Fibroblast of peridontal ligament (primary cell): ENCODE results near the gene DNAJC1.
"Not testable (repeated sequence)": the region's sequence is repeated elsewhere in the genome, so short reads cannot be mapped to it uniquely, and the experiment has no call there.

ENCODE experiments used
- DNase-seq: peaks from one replicate; pipeline ENCODE4 v3.0.0-alpha.2; 2010; ENCODE audit errors: extremely low read depth

Gene DNAJC1

DNA sequence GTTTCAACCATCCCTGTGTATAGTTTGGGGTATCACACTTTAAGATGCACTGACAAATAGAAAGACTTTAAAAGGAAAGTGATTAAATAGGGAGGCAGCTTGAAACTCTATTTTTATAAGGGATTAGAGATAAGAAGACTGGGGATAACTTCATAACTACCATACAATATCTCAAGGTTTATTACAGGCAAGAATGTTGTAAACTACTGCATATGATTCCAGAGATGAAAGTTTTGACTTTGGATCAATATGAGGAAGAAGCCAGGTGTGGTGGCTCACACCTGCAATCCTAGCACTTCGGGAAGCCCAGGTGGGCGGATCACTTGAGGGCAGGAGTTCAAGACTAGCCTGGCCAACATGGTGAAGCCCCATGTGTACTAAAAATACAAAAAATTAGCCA, 96.1 kb downstream of the DNAJC1 start:
- DNase-seq: no peak

DNA sequence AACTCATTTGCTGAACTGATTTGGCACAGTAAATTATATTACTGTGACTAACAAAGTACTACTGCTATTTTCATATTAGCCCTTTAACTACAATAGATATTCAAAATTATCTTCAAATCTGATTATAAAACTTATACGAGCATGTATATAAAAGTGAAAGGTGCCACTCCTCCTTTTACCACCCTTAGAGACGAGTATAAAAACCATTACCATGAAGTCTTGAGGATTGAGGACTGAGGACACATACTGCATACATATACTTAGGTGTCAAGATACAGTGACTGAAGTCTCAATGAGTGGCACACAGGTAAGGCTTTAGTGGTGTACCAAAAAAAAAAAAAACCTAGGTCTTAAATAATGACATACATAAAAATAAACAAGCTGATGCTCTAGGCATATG, 98.6 kb downstream of the DNAJC1 start:
- no peak for DNase-seq

DNA sequence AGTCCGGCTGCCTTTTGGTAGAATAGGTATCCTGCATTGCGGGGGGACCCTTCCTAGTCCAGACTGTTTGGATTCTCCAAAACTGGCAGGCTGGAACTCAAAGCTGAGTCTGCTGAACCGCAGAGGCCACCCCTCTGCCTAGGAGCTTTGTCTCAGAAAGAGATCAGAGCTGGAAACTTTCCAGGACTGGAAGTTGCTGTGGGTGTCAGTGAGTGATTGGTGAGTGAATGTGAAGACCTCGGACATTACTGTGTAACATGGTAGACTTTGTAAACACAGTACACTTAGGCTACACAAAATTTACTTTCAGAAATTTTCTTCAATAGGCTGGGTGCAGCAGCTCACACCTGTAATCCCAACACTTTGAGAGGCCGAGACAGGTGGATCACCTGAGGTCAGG, 103.8 kb downstream of the DNAJC1 start:
- no peak for DNase-seq

DNA sequence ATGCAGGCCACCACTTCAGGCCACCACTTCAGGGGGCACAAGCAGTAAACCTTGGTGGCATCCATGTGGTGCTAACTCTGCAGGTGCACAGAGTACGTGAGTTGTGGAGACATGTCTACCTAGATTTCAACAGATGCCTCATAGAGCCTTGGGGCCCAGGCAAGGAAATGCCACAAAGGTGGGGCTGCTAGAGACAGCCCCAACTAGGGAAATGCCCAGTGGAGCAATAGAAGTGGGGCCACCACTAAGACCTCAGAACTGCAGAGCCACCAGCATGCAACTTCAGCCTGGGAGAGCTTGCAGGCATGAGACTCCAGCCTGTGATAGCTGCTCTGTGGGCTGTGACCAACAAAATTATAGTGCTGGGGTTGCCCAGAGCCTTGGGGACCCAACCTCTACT, 107.6 kb downstream of the DNAJC1 start:
- no peak for DNase-seq

DNA sequence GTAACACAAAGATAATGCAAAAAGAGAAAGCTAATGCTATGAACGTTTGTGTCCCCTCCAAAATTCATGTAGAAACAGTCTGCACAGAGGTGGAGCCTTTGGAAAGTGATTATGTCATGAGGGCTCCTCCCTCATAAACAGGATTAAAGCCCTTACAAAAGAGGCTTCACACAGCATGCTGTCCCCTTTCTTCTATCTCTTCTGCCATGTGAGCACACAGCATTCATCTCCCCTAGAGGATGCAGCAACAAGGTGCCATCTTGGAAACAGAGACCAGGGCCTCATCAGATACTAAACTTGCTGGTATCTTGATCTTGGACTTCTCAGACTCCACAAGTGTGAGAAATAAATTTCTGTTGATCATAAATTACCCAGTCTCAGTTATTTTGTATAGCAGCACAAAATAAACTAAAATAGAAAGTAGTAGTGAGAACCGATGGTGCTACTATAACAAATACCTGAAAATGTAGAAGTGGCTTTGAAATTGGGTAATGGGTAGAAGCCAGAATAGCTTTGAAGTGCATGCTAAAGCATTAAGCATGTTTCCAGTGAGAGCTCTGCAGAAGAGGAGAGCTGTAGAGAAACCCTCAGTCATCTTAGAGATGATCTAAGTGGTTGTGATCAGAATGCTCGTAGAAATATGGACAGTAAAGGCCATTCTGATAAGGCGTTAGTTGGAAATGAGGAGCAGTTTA, 108.7 kb downstream of the DNAJC1 start:
- DNase-seq: no peak

DNA sequence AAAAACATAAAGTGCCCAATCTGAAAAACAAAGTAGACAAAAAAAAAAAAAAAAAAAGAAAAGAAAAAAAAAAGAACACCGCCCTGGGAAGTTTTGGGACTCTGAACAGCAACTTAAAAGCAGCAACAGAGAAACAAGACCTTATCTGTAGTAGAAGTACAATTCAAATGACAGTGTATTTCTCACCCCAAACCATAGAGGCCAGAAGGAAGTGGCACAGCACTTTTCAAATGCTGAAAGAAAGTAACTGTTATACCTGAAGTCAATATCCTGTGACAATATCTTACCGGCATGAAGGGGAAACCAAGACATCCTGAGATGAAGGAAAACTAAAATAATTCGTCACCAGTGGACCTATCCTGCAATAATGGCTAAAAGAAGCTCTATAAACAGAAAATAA, 112.1 kb downstream of the DNAJC1 start:
- DNase-seq: no peak

DNA sequence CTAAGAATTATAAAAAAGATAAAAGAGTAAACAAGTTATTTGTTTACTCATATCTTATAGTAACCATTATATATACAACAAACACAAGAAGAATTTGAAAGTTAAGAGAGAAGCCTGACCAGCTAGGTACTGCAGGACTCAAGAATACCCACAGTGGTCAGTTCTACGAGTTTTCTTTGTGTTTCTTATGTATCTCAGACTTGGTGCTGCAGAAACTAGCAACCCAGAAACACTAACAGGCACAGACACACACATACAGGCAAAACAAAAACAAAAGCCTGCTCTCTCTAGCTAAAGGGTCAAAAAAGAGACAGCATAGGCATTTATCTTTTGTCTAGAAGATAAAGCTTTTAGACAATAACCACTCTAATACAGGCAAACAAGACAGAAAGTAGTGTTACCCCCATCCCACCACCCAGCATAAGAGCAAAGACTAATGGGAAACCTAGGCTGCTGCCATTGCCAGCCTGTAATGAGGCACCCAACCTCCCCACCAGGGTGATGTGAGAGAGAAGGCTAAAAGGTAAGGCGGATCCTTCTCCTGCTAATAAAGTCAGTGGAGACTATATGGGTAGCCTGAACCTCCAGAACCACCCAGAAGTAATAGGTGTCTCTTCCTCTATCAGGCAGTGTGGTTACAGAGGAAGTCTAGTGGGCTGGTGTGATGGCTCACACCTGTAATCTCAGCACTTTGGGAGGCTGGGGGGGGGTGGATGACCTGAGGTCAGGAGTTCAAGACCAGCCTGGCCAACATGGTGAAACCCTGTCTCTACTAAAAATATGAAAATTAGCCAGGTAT, 113.9 kb downstream of the DNAJC1 start:
- no peak for DNase-seq

DNA sequence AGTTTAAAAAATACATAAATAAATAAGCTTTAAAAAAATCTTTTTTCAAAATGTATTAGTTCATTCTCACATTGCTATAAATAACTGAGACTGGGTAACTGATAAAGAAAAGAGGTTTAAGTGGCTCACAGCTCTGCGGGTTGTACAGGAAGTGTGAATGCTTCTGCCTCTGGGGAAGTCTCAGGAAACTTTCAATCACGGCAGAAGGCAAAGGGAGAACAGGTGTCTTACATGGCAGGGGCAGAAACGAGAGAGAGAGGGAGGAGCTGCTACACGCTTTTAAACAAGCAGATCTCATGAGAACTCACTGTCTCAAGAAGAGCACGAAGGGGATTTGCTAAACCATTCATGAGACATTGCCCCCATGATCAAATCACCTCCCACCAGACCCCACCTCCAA, 114.6 kb downstream of the DNAJC1 start:
- DNase-seq: no peak

DNA sequence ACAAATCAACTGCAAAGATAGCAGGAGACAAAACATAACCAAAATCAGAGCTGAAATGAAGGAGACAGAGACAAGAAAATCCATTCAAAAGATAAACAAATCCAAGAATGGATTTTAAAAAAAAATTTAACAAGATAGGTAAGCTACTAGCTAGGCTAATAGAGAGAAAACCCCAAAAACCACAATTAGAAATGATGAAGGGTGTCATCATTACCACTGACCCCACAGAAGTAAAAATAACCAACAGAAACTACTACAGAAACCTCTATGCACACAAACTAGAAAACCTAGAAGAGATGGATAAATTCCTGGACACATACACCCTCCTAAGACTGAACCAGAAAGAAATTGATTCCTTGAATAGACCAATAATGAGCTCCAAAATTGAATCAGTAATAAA, 117.6 kb downstream of the DNAJC1 start:
- no peak for DNase-seq

DNA sequence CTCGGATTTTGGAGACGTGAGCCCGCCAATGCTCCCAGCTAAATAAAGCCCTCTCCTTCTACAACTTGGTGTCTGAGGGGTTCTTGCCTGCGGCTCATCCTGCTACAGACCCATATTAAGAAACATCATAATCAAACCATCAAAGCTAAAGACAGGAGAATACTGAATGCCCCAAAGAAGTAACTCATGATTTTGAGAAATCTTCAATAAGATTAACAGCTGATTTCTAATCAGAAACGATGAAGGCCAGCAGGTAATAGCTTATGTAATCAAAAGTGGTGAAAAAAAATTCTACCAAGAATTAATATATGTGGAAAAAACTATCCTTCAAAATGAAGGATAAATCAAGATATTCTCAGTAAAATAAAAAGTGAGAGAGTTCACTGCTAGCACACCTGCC, 130.3 kb downstream of the DNAJC1 start:
- no peak for DNase-seq

DNA sequence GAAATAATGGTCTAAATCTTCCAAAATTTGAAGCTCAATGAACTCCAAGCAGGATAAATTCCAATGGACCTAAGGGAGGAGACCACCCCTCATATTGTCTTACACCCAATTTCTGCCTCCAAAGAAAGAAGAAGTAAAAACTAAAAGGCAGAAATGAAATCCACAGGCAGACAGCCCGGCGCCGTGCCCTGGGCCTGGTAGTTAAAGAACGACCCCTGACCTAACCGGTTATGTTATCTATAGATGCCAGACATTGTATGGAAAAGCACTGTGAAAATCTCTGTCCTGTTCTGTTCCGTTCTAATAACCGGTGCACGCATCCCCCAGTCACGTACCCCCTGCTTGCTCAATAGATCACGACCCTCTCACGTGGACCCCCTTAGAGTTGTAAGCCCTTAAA, 130.8 kb downstream of the DNAJC1 start:
- not testable (repeated sequence) for DNase-seq

DNA sequence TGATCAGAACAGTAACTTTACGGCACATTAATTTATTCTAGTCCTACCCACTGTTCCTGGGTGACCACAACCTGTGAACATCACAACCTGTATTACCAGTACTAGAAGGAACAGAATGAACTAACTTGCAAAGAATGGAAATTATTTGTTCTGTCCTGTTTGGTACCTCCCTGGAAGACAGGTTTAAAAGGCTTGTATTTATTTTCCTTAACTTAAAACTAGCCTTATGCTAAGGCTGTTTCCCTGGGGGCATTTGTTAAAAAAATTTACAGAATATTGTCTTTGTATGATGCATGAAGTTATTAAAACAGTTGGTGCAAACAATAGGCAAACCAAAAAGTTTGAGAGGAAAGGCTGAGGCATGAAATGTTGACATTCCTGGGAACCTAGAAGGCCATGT, 132.7 kb downstream of the DNAJC1 start:
- no peak for DNase-seq

DNA sequence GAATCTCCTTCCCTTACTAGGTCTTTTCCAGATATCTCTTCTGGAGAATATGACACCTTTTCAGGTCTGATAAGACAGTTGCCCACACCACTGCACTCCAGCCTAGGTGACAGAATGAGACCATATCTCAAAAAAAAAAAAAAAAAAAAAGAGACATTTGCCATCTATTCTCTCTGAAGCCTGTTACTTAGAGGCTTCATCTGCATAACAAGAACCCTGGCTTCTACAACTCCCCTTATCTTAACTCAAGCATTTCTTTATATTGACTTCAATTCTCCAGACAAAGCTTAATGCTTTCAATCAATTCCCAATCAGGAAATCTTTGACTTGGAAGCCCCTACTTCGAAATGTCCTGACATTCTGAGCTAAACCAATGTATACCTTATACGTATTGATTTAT, 134.4 kb downstream of the DNAJC1 start:
- DNase-seq: not testable (repeated sequence)

DNA sequence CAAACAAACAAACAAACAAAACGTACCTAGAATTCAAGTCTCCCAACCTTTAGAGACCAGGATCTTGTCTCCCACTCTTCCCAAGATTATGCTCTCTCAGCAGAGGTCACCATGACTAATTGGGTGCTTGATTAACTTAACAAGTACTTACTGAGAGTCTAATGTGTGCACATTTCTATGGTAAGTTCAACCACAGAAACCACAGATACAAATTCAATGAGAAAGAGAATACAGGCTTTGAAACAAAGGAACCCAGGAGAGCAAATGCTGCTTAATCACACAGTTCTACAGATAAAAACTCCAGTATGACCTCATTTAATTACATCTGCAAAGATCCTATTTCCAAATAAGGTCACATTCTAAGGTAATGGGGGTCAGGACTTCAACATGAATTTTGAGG, 142.8 kb downstream of the DNAJC1 start:
- no peak for DNase-seq

DNA sequence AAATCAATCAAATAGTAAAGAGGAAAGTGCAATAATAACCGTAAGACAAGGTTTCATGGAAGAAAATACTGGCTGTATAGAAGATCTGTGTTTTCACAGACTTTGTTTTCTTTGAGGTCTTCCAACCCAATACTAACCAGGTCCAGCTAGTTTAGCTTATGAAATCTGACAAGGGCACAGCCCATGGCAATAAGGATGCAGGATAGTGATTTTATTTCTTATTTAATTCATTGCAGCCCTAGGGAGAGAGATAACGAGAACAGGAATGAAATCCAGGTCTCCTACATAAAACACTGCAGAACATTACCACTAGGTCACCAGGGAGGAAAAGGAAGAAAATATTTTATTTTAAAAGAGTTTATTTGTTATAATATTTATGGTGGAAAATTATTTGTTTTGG, 145.1 kb downstream of the DNAJC1 start:
- no peak for DNase-seq

DNA sequence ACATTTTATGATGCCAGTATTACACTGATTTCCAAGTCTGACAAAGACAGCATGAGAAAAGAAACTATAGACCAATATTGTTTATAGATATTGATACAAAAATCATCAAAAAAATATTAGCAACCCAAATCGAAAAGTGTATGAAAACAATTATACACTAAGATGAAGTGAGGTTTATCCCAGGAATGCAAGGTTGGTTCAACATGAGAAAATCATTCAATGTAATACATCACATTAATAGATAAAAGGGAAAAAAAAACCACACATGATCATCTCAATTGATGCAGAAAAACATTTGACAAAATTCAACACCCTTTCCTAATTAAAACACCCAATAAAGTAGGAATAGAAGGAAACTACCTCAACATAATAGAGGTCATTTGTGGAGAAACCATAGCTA, 153.9 kb downstream of the DNAJC1 start:
- DNase-seq: no peak

DNA sequence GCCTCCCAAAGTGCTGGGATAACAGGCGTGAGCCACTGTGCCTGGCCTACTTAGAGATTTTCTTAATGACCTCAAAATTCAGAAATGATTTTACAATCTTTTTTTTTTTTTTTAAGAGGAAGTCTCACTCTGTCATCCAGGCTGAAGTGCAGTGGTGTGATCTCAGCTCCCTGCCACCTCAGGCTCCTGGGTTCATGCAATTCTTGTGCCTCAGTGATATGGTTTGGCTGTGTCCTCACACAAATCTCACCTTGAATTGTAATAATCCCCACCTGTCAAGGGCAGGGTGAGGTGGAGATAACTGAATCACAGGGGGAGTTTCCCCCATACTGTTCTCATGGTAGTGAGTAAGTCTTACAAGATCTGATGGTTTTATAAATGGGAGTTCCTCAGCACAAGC, 159.9 kb downstream of the DNAJC1 start:
- DNase-seq: no peak

DNA sequence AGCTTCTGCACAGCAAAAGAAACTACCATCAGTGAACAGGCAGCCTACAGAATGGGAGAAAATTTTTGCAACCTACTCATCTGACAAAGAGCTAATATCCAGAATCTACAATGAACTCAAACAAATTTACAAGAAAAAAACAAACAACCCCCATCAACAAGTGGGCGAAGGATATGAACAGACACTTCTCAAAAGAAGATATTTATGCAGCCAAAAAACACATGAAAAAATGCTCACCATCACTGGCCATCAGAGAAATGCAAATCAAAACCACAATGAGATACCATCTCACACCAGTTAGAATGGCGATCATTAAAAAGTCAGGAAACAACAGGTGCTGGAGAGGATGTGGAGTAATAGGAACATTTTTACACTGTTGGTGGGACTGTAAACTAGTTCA, 162.3 kb downstream of the DNAJC1 start:
- DNase-seq: not testable (repeated sequence)

DNA sequence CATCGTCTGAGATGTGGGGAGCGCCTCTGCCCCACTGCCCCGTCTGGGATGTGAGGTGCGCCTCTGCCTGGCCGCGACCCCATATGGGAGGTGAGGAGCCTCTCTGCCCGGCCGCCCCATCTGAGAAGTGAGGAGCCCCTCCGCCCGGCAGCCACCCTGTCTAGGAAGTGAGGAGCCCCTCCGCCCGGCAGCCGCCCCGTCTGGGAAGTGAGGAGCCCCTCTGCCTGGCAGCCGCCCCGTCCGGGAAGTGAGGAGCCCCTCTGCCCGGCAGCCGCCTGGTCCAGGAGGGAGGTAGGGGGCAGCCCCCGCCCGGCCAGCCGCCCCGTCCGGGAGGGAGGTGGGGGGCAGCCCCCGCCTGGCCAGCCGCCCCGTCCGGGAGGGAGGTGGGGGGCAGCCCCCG, 166.0 kb downstream of the DNAJC1 start:
- DNase-seq: not testable (repeated sequence)

DNA sequence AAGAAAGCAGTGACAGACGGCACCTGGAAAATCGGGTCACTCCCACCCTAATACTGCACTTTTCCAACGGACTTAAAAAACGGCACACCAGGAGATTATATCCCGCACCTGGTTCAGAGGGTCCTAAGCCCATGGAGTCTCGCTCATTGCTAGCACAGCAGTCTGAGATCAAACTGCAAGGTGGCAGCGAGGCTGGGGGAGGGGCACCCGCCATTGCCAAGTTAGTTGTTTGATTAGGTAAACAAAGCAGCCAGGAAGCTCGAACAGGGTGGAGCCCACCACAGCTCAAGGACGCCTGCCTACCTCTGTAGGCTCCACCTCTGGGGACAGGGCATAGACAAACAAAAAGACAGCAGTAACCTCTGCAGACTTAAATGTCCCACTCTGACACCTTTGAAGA, 169.0 kb downstream of the DNAJC1 start:
- not testable (repeated sequence) for DNase-seq

DNA sequence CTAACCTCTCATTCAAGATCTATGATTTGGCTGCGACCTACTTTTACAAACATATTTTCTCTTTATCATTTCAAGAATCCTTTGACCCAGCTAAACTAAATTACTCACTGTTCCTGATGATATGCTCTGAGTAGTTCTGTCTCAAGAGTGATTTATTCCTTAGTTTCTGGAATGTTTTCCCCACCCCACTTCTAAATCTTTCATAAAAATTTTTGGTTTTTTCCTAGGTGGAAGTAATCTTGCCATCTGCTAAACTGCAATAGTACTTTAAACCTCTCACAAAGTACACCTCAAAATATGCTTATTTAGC, 170.8 kb downstream of the DNAJC1 start:
- no peak for DNase-seq

DNA sequence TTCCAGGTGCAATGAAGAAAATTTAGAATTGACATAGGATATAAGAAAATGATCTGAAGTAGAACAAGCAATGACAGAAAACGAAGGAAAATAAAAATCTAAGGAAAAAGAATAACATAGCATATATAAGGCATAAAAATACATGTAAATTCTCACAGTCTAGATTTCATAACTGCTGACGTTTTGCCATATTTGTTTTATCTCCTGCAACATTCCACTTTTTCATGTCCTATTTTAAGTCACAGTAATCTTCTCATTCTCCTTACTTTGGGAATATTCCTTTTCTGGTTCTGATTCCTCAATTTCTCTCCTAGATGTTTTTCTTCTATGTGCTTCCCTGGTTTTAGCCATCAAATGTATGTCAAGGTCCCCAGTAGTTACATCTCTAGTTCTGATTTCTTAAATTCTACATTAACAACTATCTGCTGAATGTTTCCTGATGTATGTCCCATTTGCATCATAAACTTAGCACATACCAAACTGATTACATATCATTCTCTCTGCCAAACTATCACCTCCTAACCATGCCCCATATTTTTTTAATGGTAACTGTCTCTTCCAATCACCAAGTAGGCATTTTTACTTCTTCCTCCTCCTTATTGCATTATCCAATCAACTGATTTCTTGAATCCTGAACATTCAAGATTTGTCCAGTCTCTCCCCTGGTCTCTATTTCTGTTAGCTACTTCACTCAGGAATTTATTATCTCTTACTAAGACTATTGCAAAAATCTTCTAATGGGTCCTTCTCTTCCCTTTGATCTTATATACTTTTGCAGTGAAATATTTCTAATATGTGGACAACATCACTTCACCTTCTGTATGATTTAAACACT, 171.3 kb downstream of the DNAJC1 start:
- peak; percentile 32 for DNase-seq

DNA sequence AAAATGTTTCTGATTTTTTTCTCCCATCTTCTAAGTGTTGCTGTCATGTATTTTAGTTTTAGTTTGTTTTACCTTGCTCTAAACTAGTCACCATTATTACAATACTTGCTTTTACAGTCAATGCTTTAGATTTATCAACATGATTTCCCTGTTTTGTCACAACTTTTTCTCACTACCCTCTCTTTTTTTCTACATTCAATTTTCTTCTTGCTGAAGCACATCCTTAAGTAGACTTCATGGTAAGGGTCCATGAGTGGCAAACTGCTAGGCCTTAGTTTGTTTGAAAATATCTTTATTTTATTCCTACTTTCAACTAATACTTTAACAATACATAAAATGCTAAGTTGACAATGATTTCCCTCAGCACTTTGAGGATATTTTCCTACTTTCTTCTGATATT, 173.5 kb downstream of the DNAJC1 start:
- DNase-seq: no peak
